Peyer's patch (tissue), 4 donors: ENCODE results near the gene JAK1. TPM values are rescaled to one million over a fixed set of nuclear protein-coding genes. Genes with fewer than 3 reads are reported as not detected.

Source experiments
- DNase-seq, 3 donors: peaks; one replicate each; pipeline ENCODE4 v3.0.0-alpha.2; 2017 to 2019
- H3K27ac ChIP-seq, 4 donors: fragments of 200-600 bp; sonication (generic); one replicate each; pipeline ENCODE4 v1.5.1; 2016 to 2019
- H3K27me3 ChIP-seq, 2 donors: fragments of 200-600 bp; sonication (generic); one replicate each; pipeline ENCODE4 v1.5.1; 2019
- H3K36me3 ChIP-seq, 3 donors: fragments of 200-600 bp; sonication (generic); one replicate each; pipeline ENCODE4 v1.5.1; 2016 to 2019
- H3K4me1 ChIP-seq, 4 donors: fragments of 200-600 bp; sonication (generic); one replicate each; pipeline ENCODE4 v1.5.1; 2016 to 2019
- H3K4me3 ChIP-seq, 4 donors: fragments of 200-600 bp; sonication (generic); 1 replicate in 3 of 4; 2 replicates in 1 of 4; pipeline ENCODE4 v1.5.1; 2016 to 2019; ENCODE audit warnings: mild to moderate bottlenecking in 1 of 4
- H3K9me3 ChIP-seq, 4 donors: fragments of 200-600 bp; sonication (generic); one replicate each; pipeline ENCODE4 v1.5.1; 2016 to 2019; ENCODE audit warnings: mild to moderate bottlenecking in 1 of 4
- POLR2A ChIP-seq, 2 donors: fragments of 450-650 bp; IDR thresholded peaks; one replicate each; pipeline ENCODE4 v1.5.1; 2017; ENCODE audit warnings: antibody characterized with exemption in 2 of 2, mild to moderate bottlenecking in 2 of 2, moderate library complexity in 2 of 2
- total RNA-seq, 4 donors: library from RNA; depleted of rRNA; stranded (reverse); fragments of >200 nt; gene quantifications; one replicate each; pipeline ENCODE4 v1.1.0, GENCODE V29; 2016
- TF ChIP-seq, protein P1 (sequence below), 6 experiments: fragments of 450-650 bp in 4 of 6; fragments of 200-600 bp in 2 of 6; sonication (generic) in 1 of 6; IDR thresholded peaks; one replicate each; pipeline ENCODE4 v1.5.1; 2017 to 2019; ENCODE audit warnings: antibody characterized with exemption in 6 of 6, mild to moderate bottlenecking in 3 of 6, moderate library complexity in 1 of 6

The JAK1 gene
- total RNA-seq, 4 donors from 2014 or later: 116 to 251 (median 126) TPM

DNA sequence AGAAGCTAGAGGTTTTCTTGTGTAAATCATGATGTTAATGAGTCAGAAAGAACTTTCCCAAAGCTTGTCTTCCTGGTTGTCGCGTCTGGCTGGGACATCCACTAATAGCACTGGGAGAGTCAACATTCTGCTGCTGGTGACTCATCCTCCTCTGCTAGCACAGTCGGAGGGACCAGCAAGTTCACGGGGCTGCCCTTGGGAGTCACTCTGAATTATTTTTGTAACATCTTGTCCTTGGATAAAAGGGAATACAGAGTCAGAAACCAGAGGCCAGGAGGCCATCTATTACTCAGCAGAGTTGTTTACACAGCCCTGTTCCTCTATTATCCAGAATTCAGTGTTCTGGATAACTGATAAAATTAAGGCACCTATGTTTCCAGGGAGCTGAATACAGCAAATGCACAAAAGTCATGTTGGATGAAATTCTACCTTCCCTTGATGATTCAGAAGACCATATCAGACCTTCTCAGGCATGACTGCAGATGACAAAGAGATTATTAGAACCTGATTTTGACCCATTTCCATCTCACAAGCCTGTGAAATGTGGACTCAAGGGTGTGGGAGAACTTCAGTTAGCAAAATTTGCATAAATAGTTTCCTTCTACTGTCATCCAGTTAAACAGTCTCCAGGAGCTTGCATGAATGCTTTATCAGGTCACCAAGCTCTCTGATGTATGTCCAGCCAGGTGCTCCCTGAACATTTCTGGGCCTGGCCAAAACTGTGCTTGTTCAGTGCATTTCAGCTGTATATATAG lies 68.1 kb downstream of the JAK1 start:
- DNase-seq: peak; percentile 31 to 90 (median 70)
- TF ChIP-seq POLR2A (IDR thresholded peaks at IDR 0.05): no peak
- TF ChIP-seq, protein P1, sequence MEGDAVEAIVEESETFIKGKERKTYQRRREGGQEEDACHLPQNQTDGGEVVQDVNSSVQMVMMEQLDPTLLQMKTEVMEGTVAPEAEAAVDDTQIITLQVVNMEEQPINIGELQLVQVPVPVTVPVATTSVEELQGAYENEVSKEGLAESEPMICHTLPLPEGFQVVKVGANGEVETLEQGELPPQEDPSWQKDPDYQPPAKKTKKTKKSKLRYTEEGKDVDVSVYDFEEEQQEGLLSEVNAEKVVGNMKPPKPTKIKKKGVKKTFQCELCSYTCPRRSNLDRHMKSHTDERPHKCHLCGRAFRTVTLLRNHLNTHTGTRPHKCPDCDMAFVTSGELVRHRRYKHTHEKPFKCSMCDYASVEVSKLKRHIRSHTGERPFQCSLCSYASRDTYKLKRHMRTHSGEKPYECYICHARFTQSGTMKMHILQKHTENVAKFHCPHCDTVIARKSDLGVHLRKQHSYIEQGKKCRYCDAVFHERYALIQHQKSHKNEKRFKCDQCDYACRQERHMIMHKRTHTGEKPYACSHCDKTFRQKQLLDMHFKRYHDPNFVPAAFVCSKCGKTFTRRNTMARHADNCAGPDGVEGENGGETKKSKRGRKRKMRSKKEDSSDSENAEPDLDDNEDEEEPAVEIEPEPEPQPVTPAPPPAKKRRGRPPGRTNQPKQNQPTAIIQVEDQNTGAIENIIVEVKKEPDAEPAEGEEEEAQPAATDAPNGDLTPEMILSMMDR (IDR thresholded peaks at IDR 0.05): no peak
- H3K36me3 ChIP-seq: no peaks in the 10 kb centered on the region
- no peaks in the 10 kb centered on the region for H3K9me3 ChIP-seq
- peak overlapping the region; percentile 43 to 84 (median 64) for H3K27ac ChIP-seq
- H3K4me1 ChIP-seq: peaks cover 0 to 47% (median 11%) of the 10 kb centered on the region in 4 donors
- H3K4me3 ChIP-seq: no peak overlapping the region
- no peaks in the 10 kb centered on the region for H3K27me3 ChIP-seq

DNA sequence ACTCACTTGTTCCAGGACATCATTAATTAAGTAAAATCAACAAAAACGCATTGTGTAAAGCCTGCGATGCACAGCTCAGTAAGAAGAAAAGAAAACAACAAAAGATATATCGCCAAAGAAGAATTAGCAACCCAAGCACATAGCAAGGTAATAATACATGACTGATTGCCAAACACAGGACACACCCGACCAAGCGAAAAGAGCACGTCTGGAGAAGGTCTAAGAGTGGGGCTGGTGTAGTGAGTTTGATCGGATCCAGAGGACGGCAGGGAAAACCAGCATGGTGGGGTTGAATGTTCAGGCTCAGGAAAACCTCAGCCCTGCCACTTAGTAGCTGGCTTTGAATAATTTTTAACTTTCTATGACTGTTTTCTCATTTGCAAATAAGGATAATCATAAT lies 69.8 kb downstream of the JAK1 start:
- no peak overlapping the region for H3K27ac ChIP-seq
- H3K36me3 ChIP-seq: no peaks in the 10 kb centered on the region
- H3K4me3 ChIP-seq: no peak overlapping the region
- DNase-seq: no peak
- H3K4me1 ChIP-seq: peaks cover 0 to 59% (median 13%) of the 10 kb centered on the region in 4 donors
- H3K9me3 ChIP-seq: no peaks in the 10 kb centered on the region
- no peaks in the 10 kb centered on the region for H3K27me3 ChIP-seq
- no peak for TF ChIP-seq POLR2A (IDR thresholded peaks at IDR 0.05)
- TF ChIP-seq, protein P1 (IDR thresholded peaks at IDR 0.05): no peak

DNA sequence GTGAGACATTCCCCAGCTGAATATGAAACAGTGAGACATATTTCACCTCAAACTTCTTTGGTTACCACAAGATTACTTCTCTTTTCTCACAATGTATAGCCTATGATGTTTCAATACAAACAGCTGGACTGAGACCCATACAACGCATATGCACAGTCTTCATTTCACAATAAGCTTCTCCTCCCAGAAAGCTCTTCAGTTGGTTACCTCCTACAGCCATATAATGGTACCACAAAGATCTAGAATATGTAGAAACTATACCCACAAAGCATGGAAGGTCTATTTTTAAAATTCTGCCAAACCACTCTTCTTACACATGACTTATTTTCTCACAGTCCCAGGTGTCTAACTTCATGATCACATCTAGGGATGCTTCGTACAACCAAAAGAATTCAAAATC lies 70.8 kb downstream of the JAK1 start:
- no peak for DNase-seq
- Histone ChIP-seq H3K4me1 (peaks cover 0 to 70% (median 14%) of the 10 kb centered on the region in 4 donors), H3K9me3 (no peaks in the 10 kb centered on the region), H3K27ac (no peak overlapping the region), H3K4me3 (no peak overlapping the region), H3K27me3 (no peaks in the 10 kb centered on the region), H3K36me3 (no peaks in the 10 kb centered on the region)
- TF ChIP-seq, protein P1 (IDR thresholded peaks at IDR 0.05): no peak
- no peak for TF ChIP-seq POLR2A (IDR thresholded peaks at IDR 0.05)

DNA sequence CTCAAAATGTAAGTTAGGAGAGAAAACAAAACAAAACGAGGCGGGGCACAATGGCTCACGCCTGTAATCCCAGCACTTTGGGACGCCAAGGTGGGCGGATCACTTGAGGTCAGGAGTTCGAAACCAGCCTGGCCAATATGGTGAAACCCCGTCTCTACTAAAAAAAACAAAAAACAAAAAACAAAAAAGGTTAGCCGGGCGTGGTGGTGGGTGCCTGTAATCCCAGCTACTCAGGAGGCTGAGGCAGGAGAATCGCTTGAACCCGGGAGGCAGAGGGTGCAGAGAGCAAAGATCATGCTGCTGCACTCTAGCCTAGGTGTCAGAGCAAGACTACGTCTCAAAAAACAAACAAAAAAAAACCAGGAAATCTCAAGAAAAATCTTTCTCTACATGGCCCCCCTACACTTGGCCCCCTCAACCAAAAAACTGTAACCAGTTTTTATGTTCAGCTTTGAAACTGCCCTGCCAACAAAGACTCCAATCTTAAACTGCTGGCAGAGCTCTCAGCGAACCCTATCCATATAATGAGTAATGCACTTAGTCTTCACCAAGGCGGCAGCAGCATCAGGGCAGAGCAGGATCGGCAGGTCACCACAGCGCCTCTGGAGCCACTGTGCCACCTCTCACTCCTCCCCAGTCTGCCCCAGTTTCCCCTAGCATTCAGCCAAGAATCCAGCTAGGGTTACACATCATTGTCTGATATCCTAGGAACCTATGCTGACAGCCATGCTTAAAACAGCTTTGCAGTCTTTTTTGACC lies 71.7 kb downstream of the JAK1 start:
- Histone ChIP-seq H3K27ac (no peak overlapping the region), H3K36me3 (no peaks in the 10 kb centered on the region), H3K4me1 (peaks cover 0 to 70% (median 16%) of the 10 kb centered on the region in 4 donors), H3K4me3 (no peak overlapping the region), H3K9me3 (no peaks in the 10 kb centered on the region), H3K27me3 (no peaks in the 10 kb centered on the region)
- no peak for DNase-seq
- no peak for TF ChIP-seq POLR2A (IDR thresholded peaks at IDR 0.05)
- TF ChIP-seq, protein P1 (IDR thresholded peaks at IDR 0.05): no peak

DNA sequence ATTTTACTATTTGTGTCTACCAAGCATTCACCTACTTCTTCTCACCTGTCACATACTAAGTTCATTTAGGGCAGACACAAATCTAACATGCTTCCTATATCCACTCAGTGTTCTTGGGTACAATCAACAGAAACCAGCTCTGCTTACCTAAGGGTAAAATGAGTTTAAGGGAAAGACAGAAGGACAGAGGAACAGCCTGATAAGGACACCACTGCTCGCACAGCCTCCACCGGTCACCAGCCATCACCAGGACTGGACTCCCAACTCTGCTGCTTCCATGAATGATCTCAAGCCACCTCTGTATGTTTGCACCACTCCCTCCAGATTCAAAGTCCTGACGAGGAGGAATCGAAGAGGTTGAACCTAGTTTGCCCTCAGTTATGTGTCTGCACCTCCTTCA lies 72.4 kb downstream of the JAK1 start:
- no peak for DNase-seq
- Histone ChIP-seq H3K9me3 (no peaks in the 10 kb centered on the region), H3K36me3 (no peaks in the 10 kb centered on the region), H3K27ac (no peak overlapping the region), H3K4me1 (peaks cover 0 to 65% (median 16%) of the 10 kb centered on the region in 4 donors), H3K4me3 (no peak overlapping the region), H3K27me3 (no peaks in the 10 kb centered on the region)
- TF ChIP-seq, protein P1 (IDR thresholded peaks at IDR 0.05): no peak
- no peak for TF ChIP-seq POLR2A (IDR thresholded peaks at IDR 0.05)
